ENCODE results near the gene RGL2. TPM values are rescaled to one million over a fixed set of nuclear protein-coding genes. Genes with fewer than 3 reads are reported as not detected.
A peak's percentile ranks its signal among the peaks of the same experiment; 100 is the strongest.

Gene RGL2
- polyA plus RNA-seq, 1 donor from 2014 or later, result 120 TPM

DNA sequence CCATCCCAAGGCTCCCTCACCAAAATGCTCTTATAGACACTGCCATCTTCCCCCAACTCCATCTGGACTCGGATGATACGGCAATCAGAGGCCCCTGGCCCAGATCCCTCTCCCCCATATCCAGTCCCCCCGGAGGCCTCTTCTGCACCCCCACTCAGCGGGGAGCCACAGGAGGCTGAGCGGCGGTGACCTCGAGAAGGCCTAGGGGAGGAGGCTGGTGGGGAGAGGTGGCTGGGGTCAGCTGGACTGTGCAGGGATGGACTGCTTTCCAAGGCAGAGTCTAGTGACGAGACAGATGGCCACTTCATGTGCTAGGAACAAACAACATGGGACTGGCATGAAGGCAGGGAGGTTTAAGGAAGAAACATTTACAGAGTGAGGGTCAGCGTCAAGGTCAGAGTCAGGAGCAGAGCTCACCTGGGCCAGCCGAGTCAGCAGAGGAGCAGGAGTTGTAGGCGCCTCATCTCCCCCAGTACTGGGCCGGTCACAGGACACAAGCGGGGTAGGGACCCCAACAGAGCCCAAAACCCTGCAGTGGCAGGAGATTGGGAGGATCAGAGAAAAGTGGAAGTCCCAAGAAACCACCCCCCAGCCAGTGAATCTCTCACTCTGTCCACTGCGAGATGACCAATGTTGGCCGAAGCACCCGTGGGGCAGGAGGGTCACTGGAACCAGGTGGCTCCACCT, 5.6 kb downstream of the RGL2 start:
- H3K79me2 ChIP-seq (replicated peaks; ENCODE audit: insufficient read depth, low read length), result peaks cover 11% of the 10 kb centered on the region
- no peak overlapping the region for H3K4me2 ChIP-seq (ENCODE audit: low read length)
- no peaks in the 10 kb centered on the region for H3K36me3 ChIP-seq (ENCODE audit: insufficient read depth, low read length)
- no peaks in the 10 kb centered on the region for H4K20me1 ChIP-seq (ENCODE audit: insufficient read depth)
- no peak overlapping the region for H2AFZ ChIP-seq (ENCODE audit: low read depth, low read length)
- no peak overlapping the region for H3K4me3 ChIP-seq (ENCODE audit: low read length)
- no peaks in the 10 kb centered on the region for H3F3A ChIP-seq (ENCODE audit: insufficient read depth, low read length, poor library complexity, severe bottlenecking)
- TF ChIP-seq EP300 (conservative IDR thresholded peaks at IDR 0.05; ENCODE audit: poor library complexity, severe bottlenecking) (no peak), RAD21 (conservative IDR thresholded peaks at IDR 0.05) (no peak), SMC3 (conservative IDR thresholded peaks at IDR 0.05; ENCODE audit: poor library complexity) (no peak), MXI1 (conservative IDR thresholded peaks at IDR 0.05; ENCODE audit: poor library complexity, severe bottlenecking) (no peak), TAF1 (IDR thresholded peaks at IDR 0.05; ENCODE audit: low read depth) (no peak), POLR2AphosphoS5 (IDR thresholded peaks at IDR 0.05) (no peak), EZH2 (IDR thresholded peaks at IDR 0.05; ENCODE audit: borderline replicate concordance, insufficient read depth, low read length, poor library complexity, severe bottlenecking) (no peak)
- TF ChIP-seq, protein P1, sequence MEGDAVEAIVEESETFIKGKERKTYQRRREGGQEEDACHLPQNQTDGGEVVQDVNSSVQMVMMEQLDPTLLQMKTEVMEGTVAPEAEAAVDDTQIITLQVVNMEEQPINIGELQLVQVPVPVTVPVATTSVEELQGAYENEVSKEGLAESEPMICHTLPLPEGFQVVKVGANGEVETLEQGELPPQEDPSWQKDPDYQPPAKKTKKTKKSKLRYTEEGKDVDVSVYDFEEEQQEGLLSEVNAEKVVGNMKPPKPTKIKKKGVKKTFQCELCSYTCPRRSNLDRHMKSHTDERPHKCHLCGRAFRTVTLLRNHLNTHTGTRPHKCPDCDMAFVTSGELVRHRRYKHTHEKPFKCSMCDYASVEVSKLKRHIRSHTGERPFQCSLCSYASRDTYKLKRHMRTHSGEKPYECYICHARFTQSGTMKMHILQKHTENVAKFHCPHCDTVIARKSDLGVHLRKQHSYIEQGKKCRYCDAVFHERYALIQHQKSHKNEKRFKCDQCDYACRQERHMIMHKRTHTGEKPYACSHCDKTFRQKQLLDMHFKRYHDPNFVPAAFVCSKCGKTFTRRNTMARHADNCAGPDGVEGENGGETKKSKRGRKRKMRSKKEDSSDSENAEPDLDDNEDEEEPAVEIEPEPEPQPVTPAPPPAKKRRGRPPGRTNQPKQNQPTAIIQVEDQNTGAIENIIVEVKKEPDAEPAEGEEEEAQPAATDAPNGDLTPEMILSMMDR (IDR thresholded peaks at IDR 0.05; ENCODE audit: poor library complexity, severe bottlenecking), result no peak
- TF ChIP-seq, protein P2, sequence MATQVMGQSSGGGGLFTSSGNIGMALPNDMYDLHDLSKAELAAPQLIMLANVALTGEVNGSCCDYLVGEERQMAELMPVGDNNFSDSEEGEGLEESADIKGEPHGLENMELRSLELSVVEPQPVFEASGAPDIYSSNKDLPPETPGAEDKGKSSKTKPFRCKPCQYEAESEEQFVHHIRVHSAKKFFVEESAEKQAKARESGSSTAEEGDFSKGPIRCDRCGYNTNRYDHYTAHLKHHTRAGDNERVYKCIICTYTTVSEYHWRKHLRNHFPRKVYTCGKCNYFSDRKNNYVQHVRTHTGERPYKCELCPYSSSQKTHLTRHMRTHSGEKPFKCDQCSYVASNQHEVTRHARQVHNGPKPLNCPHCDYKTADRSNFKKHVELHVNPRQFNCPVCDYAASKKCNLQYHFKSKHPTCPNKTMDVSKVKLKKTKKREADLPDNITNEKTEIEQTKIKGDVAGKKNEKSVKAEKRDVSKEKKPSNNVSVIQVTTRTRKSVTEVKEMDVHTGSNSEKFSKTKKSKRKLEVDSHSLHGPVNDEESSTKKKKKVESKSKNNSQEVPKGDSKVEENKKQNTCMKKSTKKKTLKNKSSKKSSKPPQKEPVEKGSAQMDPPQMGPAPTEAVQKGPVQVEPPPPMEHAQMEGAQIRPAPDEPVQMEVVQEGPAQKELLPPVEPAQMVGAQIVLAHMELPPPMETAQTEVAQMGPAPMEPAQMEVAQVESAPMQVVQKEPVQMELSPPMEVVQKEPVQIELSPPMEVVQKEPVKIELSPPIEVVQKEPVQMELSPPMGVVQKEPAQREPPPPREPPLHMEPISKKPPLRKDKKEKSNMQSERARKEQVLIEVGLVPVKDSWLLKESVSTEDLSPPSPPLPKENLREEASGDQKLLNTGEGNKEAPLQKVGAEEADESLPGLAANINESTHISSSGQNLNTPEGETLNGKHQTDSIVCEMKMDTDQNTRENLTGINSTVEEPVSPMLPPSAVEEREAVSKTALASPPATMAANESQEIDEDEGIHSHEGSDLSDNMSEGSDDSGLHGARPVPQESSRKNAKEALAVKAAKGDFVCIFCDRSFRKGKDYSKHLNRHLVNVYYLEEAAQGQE (IDR thresholded peaks at IDR 0.05; ENCODE audit: borderline replicate concordance), result no peak
- H3K27ac ChIP-seq (ENCODE audit: low read length), result no peak overlapping the region
- H3K9me3 ChIP-seq (ENCODE audit: low read length), result no peaks in the 10 kb centered on the region
- H3K27me3 ChIP-seq (ENCODE audit: insufficient read depth, low read depth, low read length), result no peaks in the 10 kb centered on the region
- no peaks in the 10 kb centered on the region for H3K9me2 ChIP-seq (ENCODE audit: insufficient read depth, low read length)
- H3K9ac ChIP-seq (ENCODE audit: low read length), result no peak overlapping the region

DNA sequence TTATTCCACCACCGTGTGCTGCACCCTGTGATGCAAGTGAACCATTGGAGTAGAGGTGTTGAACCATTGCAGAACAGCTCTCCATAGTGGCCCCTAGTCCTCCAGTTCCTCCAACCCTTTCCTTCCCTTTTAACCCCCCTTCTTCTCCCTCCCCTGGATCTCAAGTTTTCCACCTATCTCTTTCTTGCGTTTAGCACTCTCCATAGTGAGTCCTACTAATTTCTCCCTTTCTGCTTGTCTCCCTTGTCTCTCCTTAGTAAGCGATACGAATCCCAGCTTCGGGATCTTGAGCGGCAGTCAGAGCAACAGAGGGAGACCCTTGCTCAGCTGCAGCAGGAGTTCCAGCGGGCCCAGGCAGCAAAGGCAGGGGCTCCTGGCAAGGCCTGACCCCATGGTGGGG, 8.3 kb downstream of the RGL2 start:
- peak overlapping the region; percentile 82 for H3K4me3 ChIP-seq (ENCODE audit: low read length)
- peaks cover 11% of the 10 kb centered on the region for H3K79me2 ChIP-seq (replicated peaks; ENCODE audit: insufficient read depth, low read length)
- no peak overlapping the region for H3K9ac ChIP-seq (ENCODE audit: low read length)
- TF ChIP-seq MXI1 (conservative IDR thresholded peaks at IDR 0.05; ENCODE audit: poor library complexity, severe bottlenecking) (no peak), EP300 (conservative IDR thresholded peaks at IDR 0.05; ENCODE audit: poor library complexity, severe bottlenecking) (no peak), SMC3 (conservative IDR thresholded peaks at IDR 0.05; ENCODE audit: poor library complexity) (no peak), RAD21 (conservative IDR thresholded peaks at IDR 0.05) (no peak), TAF1 (IDR thresholded peaks at IDR 0.05; ENCODE audit: low read depth) (no peak), POLR2AphosphoS5 (IDR thresholded peaks at IDR 0.05) (no peak), EZH2 (IDR thresholded peaks at IDR 0.05; ENCODE audit: borderline replicate concordance, insufficient read depth, low read length, poor library complexity, severe bottlenecking) (no peak)
- TF ChIP-seq, protein P1 (IDR thresholded peaks at IDR 0.05; ENCODE audit: poor library complexity, severe bottlenecking), result no peak
- TF ChIP-seq, protein P2 (IDR thresholded peaks at IDR 0.05; ENCODE audit: borderline replicate concordance), result no peak
- H3K9me2 ChIP-seq (ENCODE audit: insufficient read depth, low read length), result no peaks in the 10 kb centered on the region
- H3K4me2 ChIP-seq (ENCODE audit: low read length), result peak overlapping the region; percentile 91
- H3K9me3 ChIP-seq (ENCODE audit: low read length), result no peaks in the 10 kb centered on the region
- no peaks in the 10 kb centered on the region for H3F3A ChIP-seq (ENCODE audit: insufficient read depth, low read length, poor library complexity, severe bottlenecking)
- H3K27ac ChIP-seq (ENCODE audit: low read length), result no peak overlapping the region
- H3K36me3 ChIP-seq (ENCODE audit: insufficient read depth, low read length), result no peaks in the 10 kb centered on the region
- no peaks in the 10 kb centered on the region for H3K27me3 ChIP-seq (ENCODE audit: insufficient read depth, low read depth, low read length)
- H2AFZ ChIP-seq (ENCODE audit: low read depth, low read length), result no peak overlapping the region
- H4K20me1 ChIP-seq (ENCODE audit: insufficient read depth), result no peaks in the 10 kb centered on the region

All from neural cell (in vitro differentiated cells).